HepG2 (cell line): ENCODE measurements around the gene ARTN. TPM values are rescaled to one million over a fixed set of nuclear protein-coding genes. Genes with fewer than 3 reads are reported as not detected.

Experiments
- CEBPG ChIP-seq: IDR thresholded peaks from 2 replicates; pipeline ENCODE4 v1.6.1; 2016
- DNMT1 ChIP-seq: sonication (generic); formaldehyde crosslinking; IDR thresholded peaks from 2 replicates; pipeline ENCODE4 v1.5.1; 2020; ENCODE audit warnings: mild to moderate bottlenecking, missing genetic modification reagents
- GTF2F1 ChIP-seq: fragments of 150-350 bp; IDR thresholded peaks from 2 replicates; pipeline ENCODE4 v1.6.1; 2014; ENCODE audit warnings: low read length
- KDM5B ChIP-seq: sonication (generic); formaldehyde crosslinking; IDR thresholded peaks from 2 replicates; pipeline ENCODE4 v1.4.0; 2020; ENCODE audit warnings: missing genetic modification reagents, mild to moderate bottlenecking, borderline replicate concordance
- NFIB ChIP-seq: sonication (generic); formaldehyde crosslinking; IDR thresholded peaks from 2 replicates; pipeline ENCODE4 v1.9.0; 2021; ENCODE audit warnings: missing genetic modification reagents, mild to moderate bottlenecking, borderline replicate concordance
- PCBP1 ChIP-seq: fragments of 200-400 bp; formaldehyde crosslinking; IDR thresholded peaks from 2 replicates; pipeline ENCODE4 v1.6.1; 2017; ENCODE audit warnings: mild to moderate bottlenecking, low read depth, low read length, borderline replicate concordance
- SALL1 ChIP-seq: sonication (generic); formaldehyde crosslinking; IDR thresholded peaks from 2 replicates; pipeline ENCODE4 v1.8.0; 2022; ENCODE audit warnings: mild to moderate bottlenecking, missing genetic modification reagents
- SKI ChIP-seq: fragments of 450-650 bp; IDR thresholded peaks from one replicate; pipeline ENCODE4 v1.6.1; 2018; ENCODE audit warnings: mild to moderate bottlenecking; ENCODE audit not compliant: partially characterized antibody
- SRF ChIP-seq: IDR thresholded peaks from 2 replicates; pipeline ENCODE4 v1.6.1; 2011; ENCODE audit warnings: mild to moderate bottlenecking, low read depth, low read length, moderate library complexity
- TGIF2 ChIP-seq: IDR thresholded peaks from 2 replicates; pipeline ENCODE4 v1.6.1; 2016; ENCODE audit warnings: control low read depth, missing compliant biosample characterization
- ZFY ChIP-seq: sonication (generic); formaldehyde crosslinking; IDR thresholded peaks from 2 replicates; pipeline ENCODE4 v1.4.0; 2020; ENCODE audit warnings: missing genetic modification reagents
- ZNF619 ChIP-seq: sonication (generic); formaldehyde crosslinking; IDR thresholded peaks from 2 replicates; pipeline ENCODE4 v1.4.0; 2020; ENCODE audit warnings: mild to moderate bottlenecking, missing genetic modification reagents
- ZNF788 ChIP-seq: sonication (generic); formaldehyde crosslinking; IDR thresholded peaks from 2 replicates; pipeline ENCODE4 v1.5.0; 2020; ENCODE audit warnings: mild to moderate bottlenecking, missing genetic modification reagents, borderline replicate concordance
- ZNF883 ChIP-seq: sonication (generic); formaldehyde crosslinking; IDR thresholded peaks from 2 replicates; pipeline ENCODE4 v1.5.1; 2020; ENCODE audit warnings: mild to moderate bottlenecking, missing genetic modification reagents; ENCODE audit errors: not compliant biosample characterization
- polyA plus RNA-seq, 8 experiments: library from polyadenylated mRNA; depleted of rRNA in 3 of 8; stranded (reverse) in 7 of 8; unstranded in 1 of 8; fragments of >200 nt; fragmentation: Illumina TruSeq in 4 of 8; extraction: Trizol in 4 of 8; gene quantifications; 2 replicates each; pipeline versions ENCODE4 v1.2.1 to v1.2.3, GENCODE V29; 2011 to 2016; ENCODE audit warnings: low read depth in 4 of 8, missing spikeins in 1 of 8, mixed read lengths in 1 of 8; ENCODE audit not compliant: insufficient read depth in 1 of 8
- total RNA-seq, 5 experiments: library from RNA; depleted of rRNA; stranded (reverse); fragments of >200 nt; fragmentation: Illumina TruSeq; extraction: Trizol; gene quantifications; 2 replicates each; pipeline ENCODE4 v1.2.3, GENCODE V29; 2016; ENCODE audit warnings: low read depth in 1 of 5
- TF ChIP-seq, protein P1 (sequence below): sonication (generic); formaldehyde crosslinking; IDR thresholded peaks from 2 replicates; pipeline ENCODE4 v1.5.1; 2020; ENCODE audit warnings: mild to moderate bottlenecking, missing genetic modification reagents
- TF ChIP-seq, protein P2 (sequence below): sonication (generic); formaldehyde crosslinking; IDR thresholded peaks from 2 replicates; pipeline ENCODE4 v1.4.0; 2020; ENCODE audit warnings: mild to moderate bottlenecking, missing genetic modification reagents
- TF ChIP-seq, protein P3 (sequence below): sonication (generic); formaldehyde crosslinking; IDR thresholded peaks from 2 replicates; pipeline ENCODE4 v1.4.0; 2020; ENCODE audit warnings: mild to moderate bottlenecking, missing genetic modification reagents

The ARTN gene
- total and polyA plus RNA-seq, 2 of the 13 experiments (the other 11 are each of a cell fraction or from before 2014, with no cell fraction given), result 0.11 to 0.62 TPM

DNA sequence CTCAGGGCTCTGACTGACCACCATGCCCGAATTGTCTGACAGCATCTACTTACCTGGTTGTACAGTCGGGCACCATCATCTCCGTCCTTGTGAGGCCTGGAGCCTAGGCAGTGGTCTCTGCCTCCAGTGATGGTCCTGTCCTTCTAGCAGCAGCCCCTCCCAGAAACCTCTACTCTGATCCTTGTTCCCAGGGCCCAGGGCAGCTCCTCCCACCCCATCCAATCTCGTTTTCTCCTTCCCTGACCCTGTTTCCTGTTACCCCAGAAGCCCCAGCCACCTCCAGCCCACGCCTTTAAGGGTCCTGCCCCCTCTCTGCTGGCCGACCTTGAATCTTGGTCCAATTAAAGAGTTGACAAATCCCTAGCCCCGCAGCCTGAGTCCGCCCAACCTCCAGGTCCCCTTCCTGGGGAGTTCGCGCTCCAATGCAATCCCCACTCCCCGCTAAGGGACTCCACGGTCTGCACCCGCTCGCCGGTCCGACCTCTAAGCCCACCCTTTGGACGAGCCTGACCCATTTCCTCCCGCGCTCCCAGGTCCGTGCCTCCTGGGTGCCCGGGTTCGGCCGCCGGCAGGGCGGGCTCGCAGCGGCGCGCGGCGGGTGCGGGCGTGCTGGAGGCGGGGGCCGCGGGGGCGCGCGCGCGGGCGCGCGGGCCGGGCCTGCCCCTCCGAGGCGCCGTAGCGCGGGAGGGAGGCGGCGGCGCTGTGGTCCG lies 45.1 kb downstream of the ARTN start, which contains the start of gene B4GALT2 (continued):
- TF ChIP-seq, protein P1, sequence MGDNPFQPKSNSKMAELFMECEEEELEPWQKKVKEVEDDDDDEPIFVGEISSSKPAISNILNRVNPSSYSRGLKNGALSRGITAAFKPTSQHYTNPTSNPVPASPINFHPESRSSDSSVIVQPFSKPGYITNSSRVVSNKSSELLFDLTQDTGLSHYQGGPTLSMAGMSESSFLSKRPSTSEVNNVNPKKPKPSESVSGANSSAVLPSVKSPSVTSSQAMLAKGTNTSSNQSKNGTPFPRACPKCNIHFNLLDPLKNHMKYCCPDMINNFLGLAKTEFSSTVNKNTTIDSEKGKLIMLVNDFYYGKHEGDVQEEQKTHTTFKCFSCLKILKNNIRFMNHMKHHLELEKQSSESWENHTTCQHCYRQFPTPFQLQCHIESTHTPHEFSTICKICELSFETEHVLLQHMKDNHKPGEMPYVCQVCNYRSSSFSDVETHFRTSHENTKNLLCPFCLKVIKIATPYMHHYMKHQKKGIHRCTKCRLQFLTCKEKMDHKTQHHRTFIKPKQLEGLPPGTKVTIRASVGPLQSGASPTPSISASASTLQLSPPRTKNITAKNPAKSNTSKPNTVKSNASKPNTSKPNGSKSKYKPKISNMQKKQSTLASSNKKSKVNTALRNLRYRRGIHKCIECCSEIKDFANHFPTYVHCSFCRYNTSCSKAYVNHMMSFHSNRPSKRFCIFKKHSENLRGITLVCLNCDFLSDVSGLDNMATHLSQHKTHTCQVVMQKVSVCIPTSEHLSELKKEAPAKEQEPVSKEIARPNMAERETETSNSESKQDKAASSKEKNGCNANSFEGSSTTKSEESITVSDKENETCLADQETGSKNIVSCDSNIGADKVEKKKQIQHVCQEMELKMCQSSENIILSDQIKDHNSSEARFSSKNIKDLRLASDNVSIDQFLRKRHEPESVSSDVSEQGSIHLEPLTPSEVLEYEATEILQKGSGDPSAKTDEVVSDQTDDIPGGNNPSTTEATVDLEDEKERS, result no peak
- TF ChIP-seq GTF2F1, result no peak
- TF ChIP-seq DNMT1 (CRISPR knock-in tag), result 0 out of 2 replicates have a peak, but pooled peaks have one; percentile 26
- no peak for TF ChIP-seq ZNF619 (CRISPR knock-in tag)
- no peak for TF ChIP-seq CEBPG
- peak; percentile 27; the same call in 1 of the 2 replicates for TF ChIP-seq TGIF2
- no peak for TF ChIP-seq ZNF883 (CRISPR knock-in tag)
- no peak for TF ChIP-seq ZNF788 (CRISPR knock-in tag)
- TF ChIP-seq NFIB (CRISPR knock-in tag), result no peak
- TF ChIP-seq KDM5B, result peak; percentile 61; the same call in 1 of the 2 replicates
- peak; percentile 32 for TF ChIP-seq SALL1
- TF ChIP-seq SKI, result peak; percentile 13
- TF ChIP-seq, protein P2, sequence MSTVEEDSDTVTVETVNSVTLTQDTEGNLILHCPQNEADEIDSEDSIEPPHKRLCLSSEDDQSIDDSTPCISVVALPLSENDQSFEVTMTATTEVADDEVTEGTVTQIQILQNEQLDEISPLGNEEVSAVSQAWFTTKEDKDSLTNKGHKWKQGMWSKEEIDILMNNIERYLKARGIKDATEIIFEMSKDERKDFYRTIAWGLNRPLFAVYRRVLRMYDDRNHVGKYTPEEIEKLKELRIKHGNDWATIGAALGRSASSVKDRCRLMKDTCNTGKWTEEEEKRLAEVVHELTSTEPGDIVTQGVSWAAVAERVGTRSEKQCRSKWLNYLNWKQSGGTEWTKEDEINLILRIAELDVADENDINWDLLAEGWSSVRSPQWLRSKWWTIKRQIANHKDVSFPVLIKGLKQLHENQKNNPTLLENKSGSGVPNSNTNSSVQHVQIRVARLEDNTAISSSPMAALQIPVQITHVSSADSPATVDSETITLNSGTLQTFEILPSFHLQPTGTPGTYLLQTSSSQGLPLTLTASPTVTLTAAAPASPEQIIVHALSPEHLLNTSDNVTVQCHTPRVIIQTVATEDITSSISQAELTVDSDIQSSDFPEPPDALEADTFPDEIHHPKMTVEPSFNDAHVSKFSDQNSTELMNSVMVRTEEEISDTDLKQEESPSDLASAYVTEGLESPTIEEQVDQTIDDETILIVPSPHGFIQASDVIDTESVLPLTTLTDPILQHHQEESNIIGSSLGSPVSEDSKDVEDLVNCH, result no peak
- TF ChIP-seq ZFY, result peak; percentile 3; the same call in 1 of the 2 replicates
- TF ChIP-seq PCBP1, result 0 out of 2 replicates have a peak, but pooled peaks have one; percentile 21
- no peak for TF ChIP-seq SRF
- TF ChIP-seq, protein P3, sequence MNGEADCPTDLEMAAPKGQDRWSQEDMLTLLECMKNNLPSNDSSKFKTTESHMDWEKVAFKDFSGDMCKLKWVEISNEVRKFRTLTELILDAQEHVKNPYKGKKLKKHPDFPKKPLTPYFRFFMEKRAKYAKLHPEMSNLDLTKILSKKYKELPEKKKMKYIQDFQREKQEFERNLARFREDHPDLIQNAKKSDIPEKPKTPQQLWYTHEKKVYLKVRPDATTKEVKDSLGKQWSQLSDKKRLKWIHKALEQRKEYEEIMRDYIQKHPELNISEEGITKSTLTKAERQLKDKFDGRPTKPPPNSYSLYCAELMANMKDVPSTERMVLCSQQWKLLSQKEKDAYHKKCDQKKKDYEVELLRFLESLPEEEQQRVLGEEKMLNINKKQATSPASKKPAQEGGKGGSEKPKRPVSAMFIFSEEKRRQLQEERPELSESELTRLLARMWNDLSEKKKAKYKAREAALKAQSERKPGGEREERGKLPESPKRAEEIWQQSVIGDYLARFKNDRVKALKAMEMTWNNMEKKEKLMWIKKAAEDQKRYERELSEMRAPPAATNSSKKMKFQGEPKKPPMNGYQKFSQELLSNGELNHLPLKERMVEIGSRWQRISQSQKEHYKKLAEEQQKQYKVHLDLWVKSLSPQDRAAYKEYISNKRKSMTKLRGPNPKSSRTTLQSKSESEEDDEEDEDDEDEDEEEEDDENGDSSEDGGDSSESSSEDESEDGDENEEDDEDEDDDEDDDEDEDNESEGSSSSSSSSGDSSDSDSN (CRISPR knock-in tag), result no peak; the same call in 1 of the 2 replicates
